GM19193 (cell line): Measurements from ENCODE around the gene MAP2K6.

Experiments used
- POLR2A ChIP-seq: IDR thresholded peaks from 4 replicates; pipeline ENCODE4 v1.6.1; 2011; ENCODE audit not compliant: insufficient read depth, insufficient read length; ENCODE audit errors: extremely low read depth

Gene MAP2K6

GRCh38 chr17:69516911-69517310, 102.4 kb downstream of the MAP2K6 start:
- no peak for TF ChIP-seq POLR2A

DNA sequence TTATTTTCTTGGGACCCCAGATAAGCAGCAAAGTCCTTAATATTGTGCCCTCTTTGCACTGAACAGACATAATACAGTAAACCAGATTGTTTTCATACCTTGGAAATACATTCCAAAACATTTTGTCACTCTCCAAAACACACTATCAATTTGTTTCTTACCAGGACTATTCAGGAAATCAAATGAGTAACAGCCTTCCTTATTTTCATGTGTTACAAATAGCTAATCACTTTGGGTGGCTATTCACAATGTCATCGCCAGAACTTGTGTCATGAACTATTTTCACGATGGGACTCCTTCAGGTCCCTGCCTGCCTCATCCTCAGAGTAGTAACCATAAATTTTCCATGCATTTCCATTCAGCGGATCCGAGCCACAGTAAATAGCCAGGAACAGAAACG, 104.5 kb downstream of the MAP2K6 start:
- no peak for TF ChIP-seq POLR2A

DNA sequence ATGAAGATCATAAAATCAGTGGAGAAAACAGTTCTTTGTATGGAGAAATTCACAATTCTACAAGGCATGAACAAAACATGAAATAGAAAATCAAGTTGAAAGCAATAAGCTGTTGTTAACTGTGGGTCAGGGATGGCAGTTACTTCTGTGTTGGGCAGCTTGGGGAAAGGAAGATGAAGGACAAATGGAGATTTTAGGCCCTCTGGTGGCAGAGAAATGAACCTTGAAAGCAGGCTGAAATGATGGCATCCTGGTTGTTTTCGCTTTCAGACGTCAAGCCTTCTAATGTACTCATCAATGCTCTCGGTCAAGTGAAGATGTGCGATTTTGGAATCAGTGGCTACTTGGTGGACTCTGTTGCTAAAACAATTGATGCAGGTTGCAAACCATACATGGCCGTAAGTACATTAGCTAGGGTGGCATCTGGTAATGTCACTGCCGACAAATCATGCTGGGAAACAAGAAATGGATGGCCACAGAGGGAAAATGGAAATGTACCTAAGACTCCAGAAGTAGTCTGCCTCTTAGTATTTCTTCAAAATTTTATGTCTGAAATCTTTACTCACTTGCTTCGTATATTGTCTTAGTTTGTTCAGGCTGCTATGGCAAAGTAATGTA, 108.9 kb downstream of the MAP2K6 start:
- no peak for TF ChIP-seq POLR2A

DNA sequence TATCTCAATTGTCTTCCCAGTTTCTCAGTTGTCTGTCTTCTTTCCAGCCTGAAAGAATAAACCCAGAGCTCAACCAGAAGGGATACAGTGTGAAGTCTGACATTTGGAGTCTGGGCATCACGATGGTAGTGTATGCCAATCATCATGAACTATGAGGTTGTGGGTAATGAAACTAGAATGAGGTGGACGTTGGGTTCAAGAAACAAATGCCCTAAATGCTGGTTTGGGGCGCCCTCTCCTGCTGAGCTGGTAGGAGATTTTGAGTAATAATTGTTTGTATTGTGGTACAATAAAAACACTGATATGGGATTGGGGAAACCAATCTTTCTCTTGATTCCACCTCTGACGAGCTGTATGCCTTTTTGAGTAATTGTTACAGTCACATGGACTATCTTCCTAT, 110.4 kb downstream of the MAP2K6 start:
- no peak for TF ChIP-seq POLR2A

DNA sequence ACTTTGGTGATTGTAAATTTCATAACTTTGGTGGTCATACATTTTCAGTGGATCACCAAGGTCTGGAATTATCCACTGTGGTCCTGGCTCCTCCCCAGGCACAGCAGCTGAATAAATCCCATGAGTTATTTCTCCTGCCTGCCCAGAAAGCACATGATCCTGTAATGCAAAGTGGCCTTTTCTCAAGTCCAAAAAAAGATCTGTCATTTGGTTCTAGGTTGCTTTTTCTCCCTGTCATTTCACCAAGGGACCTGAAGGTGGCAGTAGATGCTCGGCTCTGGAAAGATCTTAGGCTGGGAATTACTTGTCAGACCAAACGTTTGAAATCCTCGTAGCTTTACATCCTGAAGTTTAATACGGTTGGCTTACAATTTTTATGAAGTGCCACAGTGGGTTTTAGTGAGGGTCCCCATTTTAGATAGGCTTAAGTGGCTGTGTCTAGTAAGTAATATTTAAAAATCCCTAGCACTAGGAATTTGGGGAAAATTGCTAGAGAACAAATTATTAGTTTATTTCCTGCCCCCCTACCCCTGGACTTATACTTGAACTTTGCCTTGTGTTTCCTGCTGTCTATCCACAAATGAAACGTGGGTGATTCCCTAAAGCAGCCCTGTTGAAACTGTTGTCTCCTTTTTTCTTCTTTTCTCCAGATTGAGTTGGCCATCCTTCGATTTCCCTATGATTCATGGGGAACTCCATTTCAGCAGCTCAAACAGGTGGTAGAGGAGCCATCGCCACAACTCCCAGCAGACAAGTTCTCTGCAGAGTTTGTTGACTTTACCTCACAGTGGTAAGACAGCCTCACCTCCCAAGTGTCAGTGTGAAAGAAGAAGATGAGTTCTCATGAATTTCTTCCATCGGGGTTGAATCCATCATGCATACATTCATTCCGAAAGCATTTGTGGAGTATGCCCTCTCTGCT, 111.7 kb downstream of the MAP2K6 start:
- TF ChIP-seq POLR2A, result no peak

- TF ChIP-seq POLR2A, result no peak
Measured at GRCh38 chr17:69528035-69528434, 113.5 kb downstream of the MAP2K6 start.

GRCh38 chr17:69533481-69534234, 119.2 kb downstream of the MAP2K6 start:
- TF ChIP-seq POLR2A, result no peak

GRCh38 chr17:69534235-69534621, 119.7 kb downstream of the MAP2K6 start:
- TF ChIP-seq POLR2A, result no peak

DNA sequence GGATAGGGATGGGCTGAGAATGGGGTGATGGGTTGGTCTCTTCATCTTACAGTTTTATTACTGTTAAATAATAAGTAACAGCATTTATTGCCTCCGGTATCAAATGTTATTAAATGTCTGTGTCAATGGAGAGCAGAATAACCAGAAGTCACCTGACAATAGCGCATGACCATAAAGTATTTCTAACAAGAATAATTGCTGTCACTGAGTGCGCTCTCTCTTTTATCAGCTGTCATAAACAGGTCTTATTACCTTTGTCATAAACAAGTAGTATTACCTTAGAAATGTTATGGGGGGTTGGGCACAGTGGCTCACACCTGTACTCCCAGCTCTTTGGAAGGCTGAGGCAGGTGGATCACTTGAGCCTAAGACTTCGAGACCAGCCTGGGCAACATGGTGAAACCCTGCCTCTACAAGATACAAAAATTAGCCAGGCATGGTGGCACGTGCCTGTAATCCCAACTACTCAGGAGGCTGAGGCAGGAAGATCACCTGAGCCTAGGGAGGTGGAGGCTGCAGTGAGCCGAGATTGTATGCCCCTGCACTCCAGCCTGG, 120.6 kb downstream of the MAP2K6 start:
- TF ChIP-seq POLR2A, result no peak

DNA sequence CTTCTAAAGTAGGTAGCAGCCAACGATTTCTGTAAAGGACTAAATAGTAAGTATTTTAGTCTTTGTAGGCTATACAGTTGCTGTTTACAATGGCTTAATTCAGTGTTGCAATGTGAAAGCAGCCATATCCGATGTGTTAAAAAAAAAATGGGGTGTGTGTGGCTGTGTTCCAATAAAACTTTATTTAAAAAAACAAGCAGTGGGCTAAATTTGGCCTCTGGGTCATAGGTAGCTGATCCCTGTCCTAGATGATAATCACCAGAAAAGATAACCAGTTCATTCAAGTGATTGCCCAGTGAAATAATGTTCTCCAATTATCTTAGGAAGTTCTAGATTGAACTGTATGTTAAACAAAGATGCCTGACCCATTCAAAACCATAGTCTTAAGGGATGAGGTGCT, 124.3 kb downstream of the MAP2K6 start:
- TF ChIP-seq POLR2A, result no peak

- TF ChIP-seq POLR2A, result no peak
Measured at GRCh38 chr17:69539274-69539673, 124.8 kb downstream of the MAP2K6 start.

GRCh38 chr17:69539781-69540319, 125.4 kb downstream of the MAP2K6 start:
- TF ChIP-seq POLR2A, result no peak

GRCh38 chr17:69540356-69540755, 125.9 kb downstream of the MAP2K6 start:
- TF ChIP-seq POLR2A, result no peak

DNA sequence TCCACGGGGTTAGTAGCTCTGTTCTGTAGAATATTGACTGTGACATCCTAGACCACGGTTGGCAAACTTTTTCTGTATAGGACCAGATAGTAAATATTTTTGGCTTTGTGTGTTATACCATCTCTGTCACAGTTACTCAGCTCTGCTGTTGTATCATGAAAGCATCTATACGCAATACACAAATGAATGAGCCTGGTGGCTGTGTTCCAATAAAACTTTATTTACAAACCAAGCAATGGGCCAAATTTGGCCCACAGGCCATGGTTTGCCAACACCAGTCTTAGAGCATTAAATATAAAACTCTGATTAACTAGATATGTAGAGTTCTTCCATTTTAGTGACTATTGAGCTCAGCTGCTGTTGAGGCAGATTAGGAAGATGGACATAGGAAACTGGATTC, 132.7 kb downstream of the MAP2K6 start:
- TF ChIP-seq POLR2A, result no peak

GRCh38 chr17:69547947-69548346, 133.4 kb downstream of the MAP2K6 start:
- no peak for TF ChIP-seq POLR2A
